Right renal pelvis (tissue), 4 donors: ENCODE data around the gene CHRDL2. TPM values are rescaled to one million over a fixed set of nuclear protein-coding genes. Genes with fewer than 3 reads are reported as not detected.

Experiments used
- DNase-seq, 4 donors: peaks; one replicate each; pipeline ENCODE4 v3.0.0-alpha.2; 2013; ENCODE audit warnings: low read depth in 4 of 4, low spot score in 3 of 4, missing footprints in 1 of 4
- polyA plus RNA-seq, 4 donors: library from polyadenylated mRNA; unstranded; fragments of 120-200 nt; gene quantifications; one replicate each; pipeline ENCODE4 v1.2.1, GENCODE V29; 2013; ENCODE audit not compliant: insufficient read length in 4 of 4

CHRDL2 gene
- polyA plus RNA-seq, 4 donors, result 0.43 to 0.57 (median 0.46) TPM

- DNase-seq, result no peak
Measured at GRCh38 chr11:74689666-74690065, 41.6 kb downstream of the CHRDL2 start.

DNA sequence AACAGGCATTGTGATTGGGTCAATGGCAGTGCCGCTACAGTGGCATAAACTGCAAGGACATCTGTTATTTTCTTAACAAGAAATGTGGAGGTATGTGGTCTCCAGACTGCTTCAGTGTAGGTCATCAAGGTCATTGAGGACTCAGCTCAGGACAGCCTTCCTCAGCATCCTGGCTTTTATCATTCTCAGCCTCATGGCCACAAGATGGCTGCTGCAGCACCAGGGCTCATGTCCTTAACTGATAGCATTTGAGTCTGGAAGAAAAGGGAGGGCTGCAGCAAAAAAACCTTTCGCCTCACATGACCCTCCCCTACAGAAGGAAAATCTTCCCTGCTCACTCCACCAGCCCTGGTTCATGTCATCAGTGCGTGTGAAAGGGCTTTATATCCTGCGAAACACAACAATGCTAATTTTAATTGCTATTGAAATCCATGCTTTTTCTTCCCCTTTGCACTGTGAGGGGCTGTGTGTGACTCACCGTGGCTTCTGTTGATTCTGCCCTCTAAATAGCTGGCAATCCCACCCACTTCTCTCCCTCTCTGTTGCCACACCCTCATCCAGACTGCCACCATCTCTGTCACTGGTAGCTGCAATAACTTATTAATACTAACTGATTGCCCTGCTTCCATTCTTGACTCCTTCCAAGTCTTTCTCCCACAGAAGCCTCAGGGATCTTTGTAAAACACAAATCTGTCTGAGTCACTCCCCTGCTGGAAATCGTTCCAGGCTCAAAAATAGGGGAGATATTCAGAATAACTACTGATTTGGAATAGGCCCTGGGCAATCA, 43.8 kb downstream of the CHRDL2 start:
- DNase-seq, result no peak

- DNase-seq, result no peak
Measured at GRCh38 chr11:74686792-74687191, 44.4 kb downstream of the CHRDL2 start.

DNA sequence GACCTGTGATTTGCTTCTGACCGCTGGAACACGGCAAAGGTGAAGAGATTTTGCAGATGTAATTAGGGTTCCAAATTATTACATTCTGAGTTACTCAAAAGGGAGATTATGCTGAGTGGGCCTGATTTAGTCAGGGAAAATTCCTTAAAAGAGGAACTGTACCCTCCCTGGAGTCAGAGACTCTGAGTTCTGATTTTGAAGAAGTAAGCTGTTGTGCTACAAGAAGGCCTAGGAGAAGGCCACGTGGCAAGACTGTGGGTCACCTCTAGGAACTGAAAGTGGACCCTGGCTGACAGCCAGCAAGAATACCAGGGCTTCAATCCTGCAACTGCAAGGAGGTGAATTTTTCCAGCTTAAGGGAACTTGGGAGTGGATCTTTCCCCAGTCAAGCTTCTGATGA, 45.3 kb downstream of the CHRDL2 start:
- DNase-seq, result no peak

DNA sequence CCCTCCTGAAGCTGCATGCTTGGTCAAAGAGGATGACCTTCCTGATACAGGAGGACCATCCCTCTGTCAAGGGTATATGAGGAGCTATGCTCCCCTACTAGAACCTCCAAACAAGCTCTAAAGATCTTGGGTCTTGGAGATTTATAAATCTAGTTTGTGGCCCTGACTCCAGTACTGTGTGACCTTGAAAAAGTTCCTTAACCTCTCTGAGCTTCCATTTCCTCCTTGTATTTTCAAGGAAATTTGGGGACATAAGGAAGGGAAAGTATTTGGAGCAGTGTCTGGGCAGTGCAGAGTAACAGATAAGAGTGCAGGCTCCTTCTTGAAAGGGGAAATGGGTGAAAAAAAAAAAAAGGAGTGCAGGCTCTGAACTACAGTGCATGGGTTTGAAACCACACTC, 45.9 kb downstream of the CHRDL2 start:
- no peak for DNase-seq

DNA sequence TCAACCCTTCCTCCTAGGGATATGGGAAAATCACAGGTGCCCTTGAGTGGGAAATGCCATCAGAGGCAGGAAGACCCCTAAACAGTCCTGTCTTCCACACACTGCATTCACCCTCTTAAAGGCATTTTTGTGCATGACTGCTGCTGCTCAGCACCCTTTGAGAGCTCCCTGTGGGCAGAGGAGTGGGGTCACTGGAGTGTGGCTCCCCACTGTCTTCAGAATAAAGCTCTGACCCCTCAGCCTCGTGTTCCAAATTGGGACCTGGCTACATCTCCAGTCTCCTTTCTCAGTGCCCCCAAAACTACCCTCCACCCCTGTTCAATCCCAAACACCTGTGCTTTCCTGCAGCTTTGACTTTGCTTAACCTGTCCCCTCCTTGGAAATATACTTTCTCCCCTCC, 46.6 kb downstream of the CHRDL2 start:
- no peak for DNase-seq

DNA sequence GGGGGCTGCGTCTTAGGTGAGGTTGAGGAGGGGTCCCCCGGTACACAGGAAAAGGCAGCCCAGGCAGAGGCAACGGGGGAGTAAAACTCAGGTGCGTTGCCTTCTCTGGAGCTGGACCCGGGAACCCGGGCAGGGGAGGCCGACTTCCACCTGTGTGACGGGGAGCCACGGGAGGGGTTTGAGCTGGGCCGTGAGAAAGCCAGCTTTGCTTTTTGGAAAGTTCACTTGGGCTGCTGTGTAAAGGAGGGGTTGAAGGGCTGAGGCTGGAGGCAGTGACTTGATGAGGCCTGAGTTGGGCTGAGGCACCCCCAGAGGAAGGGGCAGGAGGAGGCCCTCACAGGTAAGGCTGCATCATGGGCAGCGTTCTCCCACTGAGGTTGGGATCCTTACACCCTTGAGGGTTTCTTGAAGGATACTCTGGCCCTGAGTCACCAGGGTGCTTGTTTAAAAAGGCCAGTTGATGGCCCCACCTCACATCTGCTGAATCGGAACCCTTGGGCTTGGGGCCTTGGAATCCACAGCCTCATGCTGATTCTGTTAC, 47.2 kb downstream of the CHRDL2 start:
- no peak for DNase-seq

GRCh38 chr11:74683279-74683871, 47.9 kb downstream of the CHRDL2 start:
- DNase-seq, result peak in 1 of 4 donors; percentile 36

DNA sequence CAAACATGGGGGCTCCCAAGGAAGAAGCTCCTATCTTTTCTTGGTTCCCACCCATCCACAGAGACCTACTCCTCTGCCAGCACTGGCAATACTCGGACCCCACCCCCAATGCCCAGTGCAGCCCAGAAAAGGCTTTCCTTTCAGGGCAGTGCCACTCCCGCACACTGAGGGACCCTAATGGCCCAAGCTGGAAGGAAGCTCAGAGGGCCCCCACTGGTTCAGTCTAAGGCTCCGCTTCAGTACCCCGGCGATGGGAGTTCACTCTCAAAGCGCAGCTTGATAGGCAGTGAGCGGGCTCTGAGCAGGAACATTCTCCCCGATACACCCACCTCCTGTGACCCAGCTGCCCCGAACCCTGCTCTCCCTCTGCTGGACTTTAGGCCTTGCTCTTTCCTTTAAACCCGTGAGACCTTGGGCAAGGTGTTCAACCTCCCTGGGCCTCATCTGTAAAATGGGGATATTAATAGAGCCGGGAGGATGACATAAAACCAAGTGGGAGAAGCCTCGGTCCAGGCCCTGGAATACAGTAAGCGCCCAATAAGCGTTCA, 48.4 kb downstream of the CHRDL2 start:
- DNase-seq, result no peak

DNA sequence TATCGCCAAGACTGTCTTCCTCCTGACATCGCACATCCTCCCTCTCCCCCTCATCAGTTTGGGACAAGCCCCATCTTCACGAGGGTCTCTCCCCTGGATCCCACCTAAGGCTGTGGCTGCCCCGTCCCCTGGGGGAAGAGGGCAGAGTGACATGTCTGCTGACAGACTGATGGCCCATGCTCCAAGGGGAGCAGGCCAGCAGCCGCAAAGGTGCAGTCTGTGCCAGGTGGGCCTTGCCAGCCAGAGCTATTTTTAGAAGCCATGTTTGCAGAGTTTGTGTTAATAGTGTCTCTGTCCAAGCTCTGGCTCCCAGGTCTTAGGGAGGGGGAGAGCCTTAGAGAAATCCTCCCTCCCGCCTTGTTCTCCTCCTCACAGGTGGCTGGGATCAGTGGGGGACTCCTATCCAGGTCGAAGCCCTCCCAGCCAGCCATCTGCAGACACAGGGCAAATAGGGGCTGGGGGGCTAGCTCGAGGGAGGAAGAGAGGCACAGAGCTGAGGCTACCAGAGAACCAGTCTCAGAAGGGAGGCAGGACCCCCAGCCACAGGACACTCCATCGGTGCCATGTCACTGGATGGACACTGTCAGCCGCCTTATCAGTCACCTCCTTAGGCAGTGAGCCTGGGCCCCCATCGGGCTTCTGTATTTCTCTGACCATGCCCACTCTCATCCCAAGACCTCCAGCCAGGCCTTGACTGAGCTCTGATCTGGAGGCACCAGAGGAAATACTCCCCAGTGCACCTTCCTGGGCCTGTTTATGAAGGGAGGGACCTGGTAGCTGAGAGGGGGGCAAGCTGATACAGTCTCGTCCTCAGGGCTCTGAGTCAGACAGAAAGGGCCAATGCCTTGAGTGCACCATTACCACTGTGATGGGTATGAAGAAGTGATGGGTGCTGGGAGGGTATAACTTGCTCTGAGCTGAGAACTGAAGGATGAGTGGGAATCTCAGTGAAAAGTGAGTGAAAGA, 49.3 kb downstream of the CHRDL2 start:
- no peak for DNase-seq

GRCh38 chr11:74680703-74681531, 50.3 kb downstream of the CHRDL2 start:
- no peak for DNase-seq

DNA sequence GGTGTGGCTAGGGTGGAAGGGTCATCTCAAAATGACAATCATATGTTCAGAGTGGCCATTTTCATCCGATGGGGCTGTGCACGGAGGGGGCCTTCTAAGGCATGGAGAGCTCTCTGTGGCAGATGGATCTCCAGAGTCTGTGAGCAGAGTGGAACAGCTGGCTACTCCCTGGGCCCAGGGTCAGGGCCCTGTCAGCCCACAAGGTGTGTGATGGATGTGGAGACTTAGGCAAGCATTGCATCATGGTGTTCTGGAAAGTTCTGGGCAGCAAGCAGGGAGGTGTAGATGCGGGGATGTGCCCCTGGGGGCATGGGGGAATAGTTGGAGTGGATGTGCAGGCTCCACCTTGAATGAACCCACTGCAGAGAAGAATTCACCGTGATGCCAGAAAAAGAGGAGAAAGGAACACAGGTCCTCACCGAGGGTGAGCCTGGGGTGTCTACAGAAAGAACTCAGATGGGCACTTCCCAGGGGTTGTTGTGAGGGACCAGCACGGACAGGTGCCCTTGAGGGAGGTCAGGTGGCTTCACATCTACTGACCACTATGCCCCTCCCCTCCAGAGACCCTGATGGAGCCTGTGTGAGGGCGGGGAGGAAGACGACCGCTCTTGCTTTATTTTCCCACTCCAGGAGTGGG, 51.1 kb downstream of the CHRDL2 start:
- no peak for DNase-seq

GRCh38 chr11:74679513-74679865, 51.7 kb downstream of the CHRDL2 start:
- DNase-seq, result no peak

DNA sequence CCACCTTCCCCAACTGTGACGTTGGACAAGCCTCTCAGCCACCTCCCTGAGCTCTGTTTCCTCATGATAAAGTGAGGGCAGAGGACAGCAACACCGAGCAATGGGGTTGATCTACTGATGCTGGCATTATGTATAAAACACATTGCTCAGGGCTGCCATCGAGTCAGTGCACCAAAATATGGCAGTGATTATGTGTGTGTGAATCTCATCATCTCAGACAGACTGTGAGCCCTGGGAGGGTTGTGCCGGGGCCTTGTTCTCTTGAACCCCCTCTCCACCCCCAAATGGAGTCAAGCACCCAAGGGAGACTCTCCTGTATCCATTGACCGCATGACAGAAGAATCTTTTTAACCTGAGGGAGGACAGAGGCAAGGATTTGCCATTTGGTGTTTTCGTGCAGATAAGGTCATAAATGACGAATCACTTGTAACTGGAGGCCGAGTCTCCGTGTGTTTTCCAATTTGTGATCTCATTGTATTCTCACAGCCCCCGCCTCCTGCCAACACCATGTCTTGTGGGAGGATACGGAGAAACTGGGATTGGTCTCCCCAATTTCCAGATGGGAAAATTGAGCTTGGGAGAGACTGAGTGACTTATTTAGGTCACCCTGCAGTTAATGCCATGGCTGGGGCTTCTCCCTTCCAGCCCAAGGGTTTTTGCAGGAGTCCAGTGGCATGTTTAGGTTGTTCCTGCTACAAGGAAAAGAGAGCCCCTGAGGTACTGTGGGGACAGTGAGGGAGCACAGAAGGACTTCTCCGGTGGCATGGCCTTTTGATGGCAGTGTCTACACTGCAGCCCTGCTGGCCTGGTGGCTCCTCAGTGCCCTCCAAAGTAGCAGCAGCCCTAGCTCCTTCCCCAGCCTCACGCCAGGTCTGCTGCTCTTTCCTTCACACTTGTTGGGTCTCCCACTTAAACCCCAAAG, 52.4 kb downstream of the CHRDL2 start:
- no peak for DNase-seq

GRCh38 chr11:74678041-74678440, 53.2 kb downstream of the CHRDL2 start:
- no peak for DNase-seq

GRCh38 chr11:74677131-74677530, 54.1 kb downstream of the CHRDL2 start:
- no peak for DNase-seq

- DNase-seq, result no peak
Measured at GRCh38 chr11:74676596-74676995, 54.6 kb downstream of the CHRDL2 start.

- DNase-seq, result no peak
Measured at GRCh38 chr11:74675761-74676160, 55.5 kb downstream of the CHRDL2 start.
